Right lung (tissue), 5 donors: ENCODE results near the gene CES2. TPM values are rescaled to one million over a fixed set of nuclear protein-coding genes. Genes with fewer than 3 reads are reported as not detected.
A peak's percentile ranks its signal among the peaks of the same experiment; 100 is the strongest.
"Not testable (repeated sequence)": the region's sequence is repeated elsewhere in the genome, so short reads cannot be mapped to it uniquely, and the experiment has no call there.

Source experiments
- DNase-seq, 2 donors: peaks; one replicate each; pipeline ENCODE4 v3.0.0-alpha.2; 2013
- polyA plus RNA-seq, 5 donors: library from polyadenylated mRNA; unstranded; fragments of 120-200 nt; gene quantifications; one replicate each; pipeline versions ENCODE4 v1.2.1 to v1.2.3, GENCODE V29; 2013; ENCODE audit warnings: inconsistent platforms in 1 of 5, low replicate concordance in 1 of 5; ENCODE audit not compliant: insufficient read length in 5 of 5, insufficient read depth in 1 of 5

Gene CES2
- polyA plus RNA-seq, 5 donors: 30.8 to 37.9 (median 36.0) TPM

GRCh38 chr16:66952430-66953110 lies 17.3 kb downstream of the CES2 start:
- no peak for DNase-seq

GRCh38 chr16:66953462-66954096 lies 18.3 kb downstream of the CES2 start:
- DNase-seq: no peak

GRCh38 chr16:66954097-66954659 lies 18.9 kb downstream of the CES2 start:
- DNase-seq: peak; percentile 54 to 56

GRCh38 chr16:66955363-66956153 lies 20.2 kb downstream of the CES2 start:
- not testable (repeated sequence) for DNase-seq

GRCh38 chr16:66956154-66956457 lies 20.8 kb downstream of the CES2 start:
- not testable (repeated sequence) for DNase-seq

GRCh38 chr16:66958857-66959703 lies 23.8 kb downstream of the CES2 start:
- no peak for DNase-seq

GRCh38 chr16:66959704-66960161 lies 24.4 kb downstream of the CES2 start:
- DNase-seq: no peak

- no peak for DNase-seq
These were observed 25.0 kb downstream of the CES2 start for GRCh38 chr16:66960270-66960669.

GRCh38 chr16:66961065-66961744 lies 25.9 kb downstream of the CES2 start, which contains the start of gene CES3:
Gene CES3 (plus strand): TSS chr16:66961266. CDS start chr16:66961308, 42 bp downstream.
- peak in 1 of 2 donors; percentile 24 for DNase-seq

- no peak for DNase-seq
These were observed 26.6 kb downstream of the CES2 start for GRCh38 chr16:66961914-66962313.

- DNase-seq: no peak
These were observed 28.7 kb downstream of the CES2 start for GRCh38 chr16:66964049-66964448.

GRCh38 chr16:66968847-66969246 lies 33.5 kb downstream of the CES2 start:
- DNase-seq: no peak

- no peak for DNase-seq
These were observed 35.7 kb downstream of the CES2 start for GRCh38 chr16:66970775-66971720.

GRCh38 chr16:66972983-66973382 lies 37.7 kb downstream of the CES2 start:
- DNase-seq: no peak

GRCh38 chr16:66973716-66974115 lies 38.4 kb downstream of the CES2 start:
- DNase-seq: no peak

- DNase-seq: not testable (repeated sequence)
These were observed 39.0 kb downstream of the CES2 start for GRCh38 chr16:66974156-66974931.

GRCh38 chr16:66974932-66975246 lies 39.6 kb downstream of the CES2 start:
- DNase-seq: not testable (repeated sequence)

GRCh38 chr16:66975302-66975893 lies 40.1 kb downstream of the CES2 start:
- no peak for DNase-seq
